ENCODE measurements around the gene CNTN5.
"Not testable (repeated sequence)": the region's sequence is repeated elsewhere in the genome, so short reads cannot be mapped to it uniquely, and the experiment has no call there.

The CNTN5 gene

GRCh38 chr11:99275521-99275920 lies 254.8 kb downstream of the CNTN5 start:
- DNase-seq (ENCODE audit: low spot score): peak; percentile 2

- no peak for DNase-seq (ENCODE audit: low spot score)
Measured at GRCh38 chr11:99277281-99277680, 256.5 kb downstream of the CNTN5 start.

- no peak for DNase-seq (ENCODE audit: low spot score)
Measured at GRCh38 chr11:99279266-99279665, 258.5 kb downstream of the CNTN5 start.

- DNase-seq (ENCODE audit: low spot score): no peak
Measured at GRCh38 chr11:99281331-99281730, 260.6 kb downstream of the CNTN5 start.

- not testable (repeated sequence) for DNase-seq (ENCODE audit: low spot score)
Measured at GRCh38 chr11:99297925-99298324, 277.2 kb downstream of the CNTN5 start.

- DNase-seq (ENCODE audit: low spot score): no peak
Measured at GRCh38 chr11:99307510-99308088, 286.9 kb downstream of the CNTN5 start.

- no peak for DNase-seq (ENCODE audit: low spot score)
Measured at GRCh38 chr11:99311870-99312269, 291.1 kb downstream of the CNTN5 start.

GRCh38 chr11:99316776-99317520 lies 296.2 kb downstream of the CNTN5 start:
- no peak for DNase-seq (ENCODE audit: low spot score)

- DNase-seq (ENCODE audit: low spot score): no peak
Measured at GRCh38 chr11:99320769-99321290, 300.1 kb downstream of the CNTN5 start.

- no peak for DNase-seq (ENCODE audit: low spot score)
Measured at GRCh38 chr11:99325847-99326246, 305.1 kb downstream of the CNTN5 start.

GRCh38 chr11:99327066-99327465 lies 306.3 kb downstream of the CNTN5 start:
- no peak for DNase-seq (ENCODE audit: low spot score)

- no peak for DNase-seq (ENCODE audit: low spot score)
Measured at GRCh38 chr11:99327527-99327926, 306.8 kb downstream of the CNTN5 start.

- DNase-seq (ENCODE audit: low spot score): no peak
Measured at GRCh38 chr11:99333621-99334020, 312.9 kb downstream of the CNTN5 start.

- no peak for DNase-seq (ENCODE audit: low spot score)
Measured at GRCh38 chr11:99343117-99343516, 322.4 kb downstream of the CNTN5 start.

GRCh38 chr11:99349151-99349673 lies 328.5 kb downstream of the CNTN5 start:
- no peak for DNase-seq (ENCODE audit: low spot score)

GRCh38 chr11:99351624-99352023 lies 330.9 kb downstream of the CNTN5 start:
- no peak for DNase-seq (ENCODE audit: low spot score)

GRCh38 chr11:99352642-99353041 lies 331.9 kb downstream of the CNTN5 start:
- DNase-seq (ENCODE audit: low spot score): no peak

GRCh38 chr11:99366546-99366945 lies 345.8 kb downstream of the CNTN5 start:
- no peak for DNase-seq (ENCODE audit: low spot score)

- no peak for DNase-seq (ENCODE audit: low spot score)
Measured at GRCh38 chr11:99368583-99368982, 347.8 kb downstream of the CNTN5 start.

- DNase-seq (ENCODE audit: low spot score): no peak
Measured at GRCh38 chr11:99370549-99371216, 349.9 kb downstream of the CNTN5 start.

- no peak for DNase-seq (ENCODE audit: low spot score)
Measured at GRCh38 chr11:99371257-99371656, 350.5 kb downstream of the CNTN5 start.

- DNase-seq (ENCODE audit: low spot score): no peak
Measured at GRCh38 chr11:99376463-99376862, 355.7 kb downstream of the CNTN5 start.
